Measurements from ENCODE around the gene SLC17A5.
"Not testable (repeated sequence)": the region's sequence is repeated elsewhere in the genome, so short reads cannot be mapped to it uniquely, and the experiment has no call there.

SLC17A5 gene

GRCh38 chr6:73613806-73614536, 39.8 kb downstream of the SLC17A5 start:
- no peak for DNase-seq

- DNase-seq = no peak
Measured at GRCh38 chr6:73612611-73613010, 41.2 kb downstream of the SLC17A5 start.

DNA sequence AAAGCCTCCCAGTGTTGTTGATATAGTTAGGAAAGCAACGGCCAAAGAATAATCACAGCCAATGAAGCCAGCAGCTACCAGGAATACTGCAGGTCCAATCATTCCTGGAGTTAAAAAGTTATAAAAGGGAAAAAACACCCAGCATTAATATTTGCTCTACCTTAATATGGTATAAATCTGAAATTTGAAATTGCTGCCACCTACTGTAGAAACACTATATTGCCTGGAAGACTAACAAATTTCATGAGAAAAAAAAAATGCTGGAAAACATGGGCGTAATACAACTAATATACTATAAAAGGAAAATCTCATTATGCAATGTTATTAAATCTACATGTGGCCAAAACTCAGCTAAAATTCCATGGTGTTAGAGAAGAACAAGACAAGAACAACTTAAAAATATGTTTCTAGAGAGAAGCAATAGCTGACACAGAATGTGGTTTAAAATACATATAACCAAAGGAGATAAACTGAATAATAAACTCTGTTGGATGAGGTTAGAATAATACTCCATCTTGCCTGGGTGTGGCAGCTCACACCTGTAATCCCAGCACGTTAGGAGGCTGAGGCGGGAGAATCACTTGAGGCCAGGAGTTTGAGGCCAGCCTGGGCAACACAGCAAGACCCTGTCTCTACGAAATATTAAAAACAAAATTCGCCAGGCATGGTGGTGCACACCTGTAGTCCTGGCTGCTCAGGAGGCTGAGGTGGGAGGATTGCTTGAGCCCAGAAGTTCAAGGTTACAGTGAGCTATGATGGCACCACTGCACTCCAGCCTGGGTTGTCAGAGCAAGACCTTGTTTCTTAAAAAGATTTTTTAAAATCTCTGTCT, 43.1 kb downstream of the SLC17A5 start:
- peak in 1 of 2 donors; percentile 64 for DNase-seq

GRCh38 chr6:73608761-73609160, 45.0 kb downstream of the SLC17A5 start:
- DNase-seq = no peak

GRCh38 chr6:73606428-73606827, 47.4 kb downstream of the SLC17A5 start:
- no peak for DNase-seq

DNA sequence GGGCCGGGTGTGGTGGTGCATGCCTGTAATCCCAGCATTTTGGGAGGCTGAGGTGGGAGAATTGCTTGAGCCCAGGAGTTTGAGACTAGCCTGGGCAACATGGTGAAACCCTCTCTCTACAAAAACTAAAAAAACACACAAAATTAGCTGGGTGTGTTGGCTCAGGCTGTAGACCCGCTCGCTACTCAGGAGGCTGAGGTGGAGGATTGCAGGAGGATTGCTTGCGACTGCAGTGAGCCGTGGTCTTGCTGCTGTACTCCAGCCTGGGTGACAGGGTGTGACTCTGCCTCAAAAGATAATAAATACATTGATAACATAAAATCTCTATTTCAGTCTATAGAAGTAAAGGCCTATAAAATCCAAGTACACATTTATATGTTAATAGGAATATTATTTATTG, 49.3 kb downstream of the SLC17A5 start:
- no peak for DNase-seq

DNA sequence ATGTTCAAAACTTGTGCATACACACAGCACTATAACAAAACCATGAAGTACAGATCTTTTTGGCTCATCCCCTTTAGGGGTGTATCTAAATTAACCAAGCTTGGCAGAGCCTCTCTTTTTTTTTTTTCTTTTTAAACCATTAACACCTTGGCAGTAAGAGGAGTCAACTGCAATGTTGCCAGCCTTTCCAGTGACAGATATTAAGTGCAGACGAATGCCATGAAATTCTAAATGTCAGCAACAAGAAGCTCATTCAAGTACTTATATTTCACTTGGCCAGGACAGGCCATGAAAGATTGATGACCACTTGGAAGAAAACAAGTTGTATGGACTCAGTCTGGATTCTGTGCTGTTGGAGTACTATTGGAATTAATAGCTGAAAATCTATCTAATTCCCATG, 49.8 kb downstream of the SLC17A5 start:
- DNase-seq = no peak

GRCh38 chr6:73586416-73586974, 67.3 kb downstream of the SLC17A5 start:
- no peak for DNase-seq

DNA sequence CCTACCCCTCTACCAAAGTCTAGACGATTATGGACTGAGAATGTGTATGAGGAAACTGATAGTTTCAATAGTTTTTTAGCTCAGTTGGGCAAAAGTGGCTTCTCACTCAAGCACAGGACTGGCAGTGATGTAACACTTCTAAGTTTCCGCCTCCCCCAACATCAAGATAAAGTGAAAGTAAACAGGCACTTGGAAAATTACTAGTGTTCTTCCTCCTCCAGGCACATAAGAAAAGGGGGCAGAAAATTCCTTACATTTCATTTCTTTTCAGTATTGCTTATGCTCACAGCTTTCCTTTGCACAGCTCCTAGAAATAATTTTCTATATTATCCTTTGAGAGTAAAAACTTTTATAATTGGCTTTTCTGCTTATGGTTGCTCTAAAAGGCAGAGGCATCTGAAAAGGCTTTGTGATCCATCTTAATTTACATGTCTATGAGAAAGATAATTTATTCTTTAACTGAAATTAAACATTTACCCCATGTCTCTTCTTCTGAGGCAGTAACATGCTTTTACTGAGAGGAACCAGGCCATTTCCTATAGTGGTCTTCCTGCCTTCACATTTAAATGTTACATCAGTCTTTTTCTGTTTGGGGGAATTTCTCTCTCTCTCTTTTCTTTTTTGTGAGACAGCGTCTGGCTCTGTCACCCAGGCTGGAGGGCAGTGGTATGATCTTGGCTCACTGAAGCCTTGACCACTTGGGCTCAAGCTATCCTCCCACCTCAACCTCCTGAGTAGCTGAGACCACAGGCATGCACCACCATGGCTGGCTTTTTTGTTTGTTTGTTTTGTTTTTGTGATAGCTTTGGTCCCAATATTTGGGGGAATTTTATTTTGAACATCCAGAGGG, 68.0 kb downstream of the SLC17A5 start:
- DNase-seq = peak; percentile 49 to 73

GRCh38 chr6:73581293-73581692, 72.5 kb downstream of the SLC17A5 start:
- no peak for DNase-seq

DNA sequence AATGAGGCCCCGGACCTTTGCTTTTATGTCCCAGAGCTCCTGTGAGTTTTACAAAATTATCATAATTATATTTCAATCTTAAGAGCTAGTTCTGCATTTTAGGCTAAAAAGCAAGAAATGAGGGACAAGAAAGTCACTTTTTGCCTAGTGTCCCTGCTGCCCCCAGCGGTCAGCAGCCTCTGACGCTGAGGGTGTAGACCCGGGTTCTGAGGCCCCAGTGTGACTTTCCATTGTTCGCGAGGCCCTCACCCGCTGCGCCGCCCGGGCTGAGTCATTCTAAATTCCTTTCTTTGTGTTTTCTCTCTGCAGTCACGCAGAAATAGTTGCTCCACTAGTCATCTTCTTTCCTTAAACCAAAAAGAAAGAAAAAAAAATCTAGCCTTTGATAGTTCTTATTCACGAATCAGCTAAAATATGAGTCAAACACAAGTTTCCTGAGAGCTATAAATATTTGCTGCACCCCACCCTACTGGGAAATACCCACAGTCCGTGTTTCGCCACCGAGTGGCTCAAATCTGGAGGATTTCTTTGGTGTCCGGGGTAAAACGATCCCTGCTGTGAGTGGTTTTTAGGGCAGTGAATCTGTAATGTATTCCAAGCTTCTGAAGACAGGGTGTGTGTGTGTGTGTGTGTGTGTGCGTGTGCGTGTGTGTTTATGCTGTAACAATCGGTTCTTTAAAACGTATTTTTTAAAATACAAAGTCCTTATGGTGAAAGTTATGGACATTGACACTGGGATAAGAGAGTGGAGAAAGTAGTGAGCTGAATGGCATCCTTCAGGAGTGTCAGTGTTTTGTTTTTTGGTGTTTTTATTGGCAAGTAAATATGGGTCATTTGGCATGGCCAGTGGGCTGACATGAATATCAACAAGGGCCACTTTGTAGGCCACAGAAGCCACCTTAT, 73.3 kb downstream of the SLC17A5 start:
- peak; percentile 75 to 81 for DNase-seq

DNA sequence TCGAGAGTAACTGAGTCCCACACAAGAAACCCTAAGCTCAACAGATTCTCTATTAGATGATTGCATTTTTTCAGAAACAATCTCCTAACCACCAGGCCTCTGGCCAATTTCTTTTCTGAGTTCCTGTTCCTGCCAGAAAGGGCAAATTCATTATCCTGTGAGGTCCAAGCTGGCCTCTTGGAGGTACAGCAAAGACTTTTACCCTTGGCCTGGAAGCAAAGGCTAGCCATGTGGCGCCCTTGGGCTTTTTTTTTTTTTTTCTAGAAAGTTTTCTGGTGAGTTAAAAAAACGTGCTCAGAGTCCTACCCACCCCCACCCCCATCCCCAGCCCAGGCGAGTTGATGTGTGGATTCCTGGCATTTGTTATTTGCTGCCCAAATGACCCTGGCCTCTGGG, 73.9 kb downstream of the SLC17A5 start:
- no peak for DNase-seq

GRCh38 chr6:73579389-73579788, 74.4 kb downstream of the SLC17A5 start:
- DNase-seq = no peak

- DNase-seq = no peak
Measured at GRCh38 chr6:73577676-73578075, 76.1 kb downstream of the SLC17A5 start.

GRCh38 chr6:73572531-73572930, 81.3 kb downstream of the SLC17A5 start:
- not testable (repeated sequence) for DNase-seq

GRCh38 chr6:73571218-73572181, 82.3 kb downstream of the SLC17A5 start:
- peak in 1 of 2 donors; percentile 25 for DNase-seq

- DNase-seq = no peak
Measured at GRCh38 chr6:73569121-73569520, 84.7 kb downstream of the SLC17A5 start.

DNA sequence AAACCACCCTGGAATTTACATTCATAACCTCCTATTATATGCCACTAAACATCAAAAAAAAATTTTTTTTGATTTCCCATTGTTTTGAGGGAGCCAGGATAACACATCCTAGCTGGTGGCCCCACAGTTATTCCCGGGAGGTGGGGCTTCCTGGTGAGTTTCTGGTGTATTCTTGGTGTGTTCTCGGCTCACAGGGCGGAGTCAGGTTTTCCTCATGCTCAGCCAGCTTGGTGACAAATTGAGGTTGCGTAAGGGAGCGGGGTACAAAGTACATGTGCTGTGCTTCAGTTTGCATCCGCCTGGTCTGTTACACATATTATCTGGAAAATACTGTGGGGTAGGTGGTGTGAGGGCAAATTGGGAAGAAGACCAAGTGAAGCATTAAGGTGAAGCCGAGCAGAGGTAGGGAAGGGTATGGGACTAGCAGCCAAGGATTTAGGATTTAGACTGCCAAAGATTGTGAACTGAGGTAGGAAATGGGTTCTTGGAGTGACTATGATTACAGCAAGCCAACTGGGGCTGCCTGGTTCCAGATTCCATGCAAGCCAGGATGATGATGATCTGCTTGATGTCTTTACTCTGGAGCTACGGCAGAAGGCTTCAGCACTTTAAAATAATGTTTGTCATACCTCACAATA, 86.7 kb downstream of the SLC17A5 start:
- peak in 1 of 2 donors; percentile 37 for DNase-seq

DNA sequence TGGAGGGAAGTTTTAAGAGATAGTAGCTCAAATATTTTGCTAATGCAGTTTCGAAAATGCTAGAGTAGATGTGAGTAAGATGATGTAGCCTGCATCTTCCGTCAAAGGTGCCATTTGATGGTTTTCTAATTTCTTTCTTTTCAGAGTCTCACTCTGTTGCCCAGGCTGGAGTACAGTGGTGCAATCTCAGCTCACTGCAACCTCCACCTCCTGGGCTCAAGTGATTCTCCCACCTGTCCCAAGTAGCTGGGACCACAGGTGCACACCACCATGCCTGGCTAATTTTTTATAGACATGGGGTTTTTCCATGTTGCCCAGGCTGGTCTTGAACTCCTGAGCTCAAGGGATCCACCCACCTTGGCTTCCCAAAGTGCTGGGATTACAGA, 87.3 kb downstream of the SLC17A5 start:
- not testable (repeated sequence) for DNase-seq
